Keratinocyte (primary cell): ENCODE measurements around the gene TMEM30A. TPM values are rescaled to one million over a fixed set of nuclear protein-coding genes. Genes with fewer than 3 reads are reported as not detected.
A peak's percentile ranks its signal among the peaks of the same experiment; 100 is the strongest.

Source experiments
- DNase-seq: peaks from one replicate; pipeline ENCODE4 v3.0.0-alpha.2; 2011; ENCODE audit warnings: low read depth, missing footprints, low spot score
- FAIRE-seq: peaks from 2 replicates; lab custom pipeline; 2011; peaks lifted over from hg19 to GRCh38; lab: Jason Lieb, UNC
- H2AFZ ChIP-seq: 2 replicates; pipeline ENCODE4 v1.6.0; 2012; ENCODE audit warnings: low read length, control low read depth, inconsistent platforms; ENCODE audit not compliant: control insufficient read depth
- H3K27ac ChIP-seq: 2 replicates; pipeline ENCODE4 v1.5.1; 2011; ENCODE audit warnings: low read length; ENCODE audit not compliant: control insufficient read depth, insufficient read depth
- H3K27me3 ChIP-seq: 3 replicates; pipeline ENCODE4 v1.6.0; 2011; ENCODE audit warnings: low read length; ENCODE audit not compliant: control insufficient read depth, insufficient read depth; ENCODE audit errors: extremely low read depth
- H3K36me3 ChIP-seq, 2 experiments: 2 replicates in 1 of 2; 3 replicates in 1 of 2; pipeline ENCODE4 v1.5.1; 2011; ENCODE audit warnings: low read length in 2 of 2, mild to moderate bottlenecking in 1 of 2; ENCODE audit not compliant: control insufficient read depth in 2 of 2, insufficient read depth in 2 of 2; ENCODE audit errors: extremely low read depth in 1 of 2
- H3K4me1 ChIP-seq: 3 replicates; pipeline ENCODE4 v1.5.1; 2011; ENCODE audit warnings: low read length; ENCODE audit not compliant: control insufficient read depth, insufficient read depth; ENCODE audit errors: extremely low read depth
- H3K4me2 ChIP-seq: 3 replicates; pipeline ENCODE4 v1.6.0; 2011; ENCODE audit warnings: low read depth, low read length; ENCODE audit not compliant: control insufficient read depth, insufficient read depth; ENCODE audit errors: extremely low read depth
- H3K4me3 ChIP-seq, 3 experiments: fragments of 200-600 bp in 1 of 3; sonication (generic) in 1 of 3; 2 replicates in 2 of 3; 3 replicates in 1 of 3; pipeline ENCODE4 v1.5.1; 2011 to 2016; ENCODE audit warnings: low read length in 3 of 3, mild to moderate bottlenecking in 3 of 3, control low read depth in 2 of 3, inconsistent platforms in 1 of 3, low read depth in 1 of 3, mixed read lengths in 1 of 3, mixed run types in 1 of 3, moderate library complexity in 1 of 3; ENCODE audit not compliant: control insufficient read depth in 2 of 3, insufficient read depth in 2 of 3; ENCODE audit errors: extremely low read depth in 1 of 3
- H3K79me2 ChIP-seq: 2 replicates; pipeline ENCODE4 v1.6.0; 2012; ENCODE audit warnings: low read length; ENCODE audit not compliant: control insufficient read depth, insufficient read depth
- H3K9ac ChIP-seq: 3 replicates; pipeline ENCODE4 v1.6.0; 2011; ENCODE audit warnings: low read length; ENCODE audit not compliant: control insufficient read depth, insufficient read depth; ENCODE audit errors: extremely low read depth
- H3K9me1 ChIP-seq: 3 replicates; pipeline ENCODE4 v1.6.0; 2011; ENCODE audit warnings: low read length; ENCODE audit not compliant: control insufficient read depth, insufficient read depth; ENCODE audit errors: extremely low read depth
- H3K9me3 ChIP-seq: 2 replicates; pipeline ENCODE4 v1.5.1; 2012; ENCODE audit warnings: low read depth, low read length; ENCODE audit not compliant: control insufficient read depth
- H4K20me1 ChIP-seq: 3 replicates; pipeline ENCODE4 v1.6.0; 2011; ENCODE audit warnings: low read length; ENCODE audit not compliant: control insufficient read depth, insufficient read depth; ENCODE audit errors: extremely low read depth
- CTCF ChIP-seq, 3 experiments: IDR thresholded peaks in 1 of 3; conservative IDR thresholded peaks in 1 of 3; optimal IDR thresholded peaks in 1 of 3; 2 replicates in 2 of 3; 3 replicates in 1 of 3; pipeline versions ENCODE3 to v1.5.1; 2011; ENCODE audit warnings: low read length in 3 of 3, mild to moderate bottlenecking in 3 of 3, moderate library complexity in 2 of 3, control low read depth in 1 of 3, inconsistent platforms in 1 of 3; ENCODE audit not compliant: insufficient read depth in 2 of 3; ENCODE audit errors: extremely low read depth in 1 of 3
- EZH2 ChIP-seq: IDR thresholded peaks from one replicate; pipeline ENCODE4 v1.6.1; 2012; ENCODE audit warnings: inconsistent platforms, mild to moderate bottlenecking, low read length, moderate library complexity
- dilution Hi-C: fragments of 300-500 bp; cut with MboI; formaldehyde crosslinking; loops from one replicate; pipeline ENCODE4 v1.7.0; 2020; ENCODE audit warnings: low sequenced_read_pairs; ENCODE audit not compliant: extremely low pct_ligation_motif_present
- polyA plus RNA-seq, 5 experiments: library from polyadenylated mRNA; depleted of rRNA in 3 of 5; stranded (reverse) in 3 of 5; stranded (forward) in 1 of 5; unstranded in 1 of 5; fragments of >200 nt; gene quantifications; 1 replicate in 1 of 5; 2 replicates in 3 of 5; 3 replicates in 1 of 5; pipeline versions ENCODE4 v1.2.1 to v1.2.3, GENCODE V29; 2011 to 2012; ENCODE audit warnings: missing spikeins in 2 of 5, low read depth in 1 of 5, low replicate concordance in 1 of 5

TMEM30A gene
- polyA plus RNA-seq, 1 donor (not counting 4 experiments of a cell fraction or from before 2014, with no cell fraction given) = 50.2 TPM

- peak; percentile 9 for DNase-seq
- H3K9ac ChIP-seq = no peak overlapping the region
Observed at GRCh38 chr6:75230484-75231325, 53.9 kb downstream of the TMEM30A start.

GRCh38 chr6:75224303-75224926, 60.2 kb downstream of the TMEM30A start:
- no peaks in the 10 kb centered on the region for H3K79me2 ChIP-seq
- TF ChIP-seq CTCF (optimal IDR thresholded peaks at IDR 0.05 in 1 of 3, IDR thresholded peaks at IDR 0.05 in 1 of 3, conservative IDR thresholded peaks at IDR 0.05 in 1 of 3; ENCODE audit: extremely low read depth in 1 of 3, insufficient read depth in 2 of 3, low read length in 3 of 3) (no peak), EZH2 (no peak)
- no peak for DNase-seq
- H3K27me3 ChIP-seq = no peaks in the 10 kb centered on the region
- no peaks in the 10 kb centered on the region for H3K4me1 ChIP-seq
- H3K4me3 ChIP-seq = no peak overlapping the region
- no peaks in the 10 kb centered on the region for H3K9me1 ChIP-seq
- dilution Hi-C loops = no loop called here
- no peak for FAIRE-seq
- H2AFZ ChIP-seq = no peak overlapping the region
- H3K9me3 ChIP-seq = no peaks in the 10 kb centered on the region
- H3K4me2 ChIP-seq = no peak overlapping the region
- no peak overlapping the region for H3K27ac ChIP-seq
- no peaks in the 10 kb centered on the region for H4K20me1 ChIP-seq
- no peaks in the 10 kb centered on the region for H3K36me3 ChIP-seq
- H3K9ac ChIP-seq = no peak overlapping the region

More at GRCh38 chr6:75230484-75231325, 53.9 kb downstream of the TMEM30A start:
- no peak overlapping the region for H3K4me3 ChIP-seq
- no peaks in the 10 kb centered on the region for H3K9me3 ChIP-seq
- peak; percentile 58 for FAIRE-seq
- H2AFZ ChIP-seq = no peak overlapping the region
- H3K36me3 ChIP-seq = no peaks in the 10 kb centered on the region
- no peaks in the 10 kb centered on the region for H3K27me3 ChIP-seq
- no peaks in the 10 kb centered on the region for H4K20me1 ChIP-seq
- H3K9me1 ChIP-seq = no peaks in the 10 kb centered on the region
- TF ChIP-seq EZH2 (no peak), CTCF (optimal IDR thresholded peaks at IDR 0.05 in 1 of 3, IDR thresholded peaks at IDR 0.05 in 1 of 3, conservative IDR thresholded peaks at IDR 0.05 in 1 of 3; ENCODE audit: extremely low read depth in 1 of 3, insufficient read depth in 2 of 3, low read length in 3 of 3) (peak; percentile 72 to 75 (median 72))
- no peaks in the 10 kb centered on the region for H3K4me1 ChIP-seq
- H3K79me2 ChIP-seq = no peaks in the 10 kb centered on the region
- H3K4me2 ChIP-seq = peak overlapping the region; percentile 40
- H3K27ac ChIP-seq = no peak overlapping the region
- dilution Hi-C loops = no loop called here
